Uterus (tissue), 4 donors: ENCODE data around the gene DNAL4. TPM values are rescaled to one million over a fixed set of nuclear protein-coding genes. Genes with fewer than 3 reads are reported as not detected.

Experiments used
- DNase-seq, 2 donors: peaks; one replicate each; pipeline ENCODE4 v3.0.0-alpha.2; 2019 to 2020
- H3K27ac ChIP-seq, 2 donors: fragments of 200-600 bp; sonication (generic); 1 replicate in 1 of 2; 2 replicates in 1 of 2; pipeline ENCODE4 v1.5.1; 2016 to 2018
- H3K27me3 ChIP-seq, 2 donors: fragments of 200-600 bp; sonication (generic); one replicate each; pipeline ENCODE4 v1.5.1; 2018 to 2019; ENCODE audit warnings: control low read depth in 1 of 2
- H3K36me3 ChIP-seq, 2 donors: fragments of 200-600 bp; sonication (generic); one replicate each; pipeline ENCODE4 v1.5.1; 2019; ENCODE audit warnings: control low read depth in 1 of 2
- H3K4me1 ChIP-seq, 2 donors: fragments of 200-600 bp; sonication (generic); one replicate each; pipeline ENCODE4 v1.5.1; 2018 to 2019; ENCODE audit warnings: control low read depth in 1 of 2
- H3K4me3 ChIP-seq, 2 donors: fragments of 200-600 bp; sonication (generic); 1 replicate in 1 of 2; 2 replicates in 1 of 2; pipeline ENCODE4 v1.5.1; 2018 to 2019; ENCODE audit warnings: mild to moderate bottlenecking in 1 of 2
- H3K9me3 ChIP-seq, 2 donors: fragments of 200-600 bp; sonication (generic); one replicate each; pipeline ENCODE4 v1.5.1; 2019; ENCODE audit warnings: control low read depth in 1 of 2
- CTCF ChIP-seq, 4 experiments: fragments of 200-600 bp in 2 of 4; fragments of 450-650 bp in 2 of 4; sonication (generic) in 2 of 4; IDR thresholded peaks; one replicate each; pipeline ENCODE4 v1.5.1; 2016 to 2019; ENCODE audit warnings: antibody characterized with exemption in 4 of 4, mild to moderate bottlenecking in 2 of 4, moderate library complexity in 1 of 4
- POLR2A ChIP-seq, 2 donors: fragments of 450-650 bp; IDR thresholded peaks; one replicate each; pipeline ENCODE4 v1.6.1; 2016; ENCODE audit warnings: antibody characterized with exemption in 2 of 2, mild to moderate bottlenecking in 1 of 2, moderate library complexity in 1 of 2
- intact Hi-C: fragments of 100-400 bp; cut with DNase I; formaldehyde crosslinking; loops from one replicate; pipeline ENCODE4 v1.15.1; 2023; ENCODE audit warnings: low total_unique reads
- total RNA-seq, 4 donors: library from RNA; depleted of rRNA in 3 of 4; stranded (reverse); fragments of >200 nt in 3 of 4; gene quantifications; one replicate each; pipeline versions ENCODE4 v1.1.0 to v1.2.4, GENCODE V29; 2014 to 2023
- donor health status: DM: yes; HTN: yes; CAD: no.

DNAL4 gene
- total RNA-seq, 4 donors from 2014 or later = 3.1 to 23.4 (median 8.3) TPM

GRCh38 chr22:38823637-38824036 is 29.7 kb upstream of the DNAL4 start:
- no peak for DNase-seq
- Histone ChIP-seq H3K4me3 (no peak overlapping the region), H3K27ac (no peak overlapping the region), H3K36me3 (no peaks in the 10 kb centered on the region), H3K9me3 (no peaks in the 10 kb centered on the region), H3K27me3 (no peaks in the 10 kb centered on the region), H3K4me1 (no peaks in the 10 kb centered on the region)
- intact Hi-C loops = no loop called here
- TF ChIP-seq CTCF (IDR thresholded peaks at IDR 0.05) (no peak), POLR2A (IDR thresholded peaks at IDR 0.05) (no peak)

GRCh38 chr22:38823076-38823475 is 29.1 kb upstream of the DNAL4 start:
- H3K27ac ChIP-seq = no peak overlapping the region
- no peaks in the 10 kb centered on the region for H3K9me3 ChIP-seq
- intact Hi-C loops = no loop called here
- H3K27me3 ChIP-seq = no peaks in the 10 kb centered on the region
- no peak for DNase-seq
- H3K36me3 ChIP-seq = no peaks in the 10 kb centered on the region
- H3K4me3 ChIP-seq = no peak overlapping the region
- TF ChIP-seq POLR2A (IDR thresholded peaks at IDR 0.05) (no peak), CTCF (IDR thresholded peaks at IDR 0.05) (no peak)
- no peaks in the 10 kb centered on the region for H3K4me1 ChIP-seq

- Histone ChIP-seq H3K27me3 (no peaks in the 10 kb centered on the region), H3K9me3 (no peaks in the 10 kb centered on the region), H3K4me1 (no peaks in the 10 kb centered on the region), H3K27ac (no peak overlapping the region), H3K36me3 (no peaks in the 10 kb centered on the region), H3K4me3 (no peak overlapping the region)
- intact Hi-C loops = no loop called here
- no peak for DNase-seq
- TF ChIP-seq CTCF (IDR thresholded peaks at IDR 0.05) (no peak), POLR2A (IDR thresholded peaks at IDR 0.05) (no peak)
Measured at GRCh38 chr22:38820020-38820419, 26.1 kb upstream of the DNAL4 start.

- Histone ChIP-seq H3K4me3 (no peak overlapping the region), H3K4me1 (no peaks in the 10 kb centered on the region), H3K36me3 (no peaks in the 10 kb centered on the region), H3K27ac (no peak overlapping the region), H3K27me3 (no peaks in the 10 kb centered on the region), H3K9me3 (no peaks in the 10 kb centered on the region)
- DNase-seq = no peak
- intact Hi-C loops = no loop called here
- TF ChIP-seq POLR2A (IDR thresholded peaks at IDR 0.05) (no peak), CTCF (IDR thresholded peaks at IDR 0.05) (no peak)
Measured at GRCh38 chr22:38819387-38819940, 25.5 kb upstream of the DNAL4 start.

- no peaks in the 10 kb centered on the region for H3K9me3 ChIP-seq
- no peak overlapping the region for H3K27ac ChIP-seq
- TF ChIP-seq POLR2A (IDR thresholded peaks at IDR 0.05) (no peak), CTCF (IDR thresholded peaks at IDR 0.05) (no peak)
- no peaks in the 10 kb centered on the region for H3K36me3 ChIP-seq
- H3K4me1 ChIP-seq = no peaks in the 10 kb centered on the region
- DNase-seq = no peak
- H3K4me3 ChIP-seq = no peak overlapping the region
- H3K27me3 ChIP-seq = no peaks in the 10 kb centered on the region
- intact Hi-C loops = no loop called here
Measured at GRCh38 chr22:38817196-38817595, 23.3 kb upstream of the DNAL4 start.
